GM18499 (cell line): Measurements from ENCODE around the gene TIMP4.

Experiments
- ATAC-seq: cut with Tn5 transposase; IDR thresholded peaks from one replicate; pipeline ENCODE4 v1.9.1; 2021; ENCODE audit warnings: moderate number of reproducible peaks; ENCODE audit not compliant: insufficient read depth, unreplicated experiment

The TIMP4 gene

DNA sequence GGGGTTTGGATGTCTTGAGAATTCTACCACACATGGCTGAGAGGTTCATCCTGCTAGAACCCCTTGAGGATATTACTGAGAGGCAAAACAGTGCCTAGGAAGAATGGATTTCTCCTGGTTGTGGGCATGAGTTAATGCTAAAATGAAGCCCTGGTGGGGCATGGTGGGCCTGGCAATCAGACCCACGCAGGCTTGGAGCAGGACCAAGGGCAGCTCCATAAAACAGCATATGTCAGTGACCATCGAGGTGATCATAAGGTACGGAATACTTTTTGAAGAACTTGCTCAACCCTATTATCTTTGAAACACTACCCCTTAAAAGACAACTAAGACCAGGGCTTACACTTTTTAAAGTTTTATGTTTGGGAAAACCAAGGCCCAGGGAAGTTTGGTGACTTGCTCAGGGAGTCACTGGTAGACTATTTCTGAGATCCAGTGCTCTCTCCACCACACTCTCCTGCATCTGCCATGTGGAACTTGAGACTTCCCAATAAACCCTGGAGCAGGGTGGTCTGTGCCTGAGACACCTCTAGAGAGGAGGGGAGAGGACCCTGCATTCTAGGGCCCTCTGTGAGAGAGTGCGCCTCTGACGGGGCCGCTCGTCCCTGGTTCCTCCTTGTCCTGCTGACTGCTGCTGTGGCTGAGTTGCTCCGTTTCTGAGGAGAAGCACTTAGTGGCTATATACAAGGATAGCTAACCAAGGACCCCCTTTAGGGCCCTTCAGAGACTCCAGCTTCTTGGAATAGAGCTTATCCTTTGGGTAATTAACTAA, 28.0 kb upstream of the TIMP4 start:
- ATAC-seq, result no peak

GRCh38 chr3:12186046-12186445, 27.3 kb upstream of the TIMP4 start:
- no peak for ATAC-seq

DNA sequence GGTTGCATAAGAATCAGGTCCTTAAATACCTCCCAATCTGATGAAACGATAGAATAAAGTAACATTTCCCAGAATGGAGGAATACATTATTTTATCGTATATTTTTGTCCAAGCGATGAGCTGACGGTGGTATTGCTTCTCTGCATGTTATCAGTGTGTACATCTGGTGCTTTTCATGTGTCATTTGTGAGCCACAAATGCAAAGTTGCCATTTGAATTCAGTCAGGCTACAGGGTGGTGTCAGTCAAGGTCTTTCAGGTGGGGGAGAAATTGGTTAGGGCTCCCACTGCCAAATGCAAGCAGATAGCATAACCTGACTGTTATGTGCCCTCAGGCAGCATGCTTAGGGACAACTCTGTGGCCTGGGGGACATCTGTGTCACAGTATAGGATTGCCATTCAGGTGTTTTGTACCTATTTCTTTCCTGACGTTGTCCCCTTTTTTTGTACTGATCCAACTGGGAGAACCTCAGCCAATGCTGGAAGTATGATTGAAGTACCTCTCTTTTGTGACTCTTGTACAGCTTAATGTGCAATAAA, 26.5 kb upstream of the TIMP4 start:
- no peak for ATAC-seq

DNA sequence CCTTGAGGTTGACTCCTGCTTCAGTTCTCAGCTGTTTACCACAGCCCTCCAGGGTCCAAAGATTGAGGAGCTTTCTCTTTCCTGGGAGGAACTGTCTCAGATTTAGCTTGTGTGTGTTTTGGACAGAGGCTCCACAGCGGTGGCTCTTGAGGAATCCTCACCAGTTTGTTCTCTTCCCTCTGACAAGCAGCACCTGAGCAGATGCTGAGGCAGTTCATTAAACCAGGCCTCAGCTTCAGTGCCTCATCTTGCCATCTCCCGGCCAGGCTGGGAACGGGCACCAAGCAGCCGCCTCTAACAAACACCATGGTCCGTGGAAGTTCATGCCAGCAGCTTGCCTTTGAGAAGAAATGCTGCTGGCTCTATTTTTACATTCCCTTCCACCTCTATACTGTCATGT, 25.8 kb upstream of the TIMP4 start:
- ATAC-seq, result no peak

DNA sequence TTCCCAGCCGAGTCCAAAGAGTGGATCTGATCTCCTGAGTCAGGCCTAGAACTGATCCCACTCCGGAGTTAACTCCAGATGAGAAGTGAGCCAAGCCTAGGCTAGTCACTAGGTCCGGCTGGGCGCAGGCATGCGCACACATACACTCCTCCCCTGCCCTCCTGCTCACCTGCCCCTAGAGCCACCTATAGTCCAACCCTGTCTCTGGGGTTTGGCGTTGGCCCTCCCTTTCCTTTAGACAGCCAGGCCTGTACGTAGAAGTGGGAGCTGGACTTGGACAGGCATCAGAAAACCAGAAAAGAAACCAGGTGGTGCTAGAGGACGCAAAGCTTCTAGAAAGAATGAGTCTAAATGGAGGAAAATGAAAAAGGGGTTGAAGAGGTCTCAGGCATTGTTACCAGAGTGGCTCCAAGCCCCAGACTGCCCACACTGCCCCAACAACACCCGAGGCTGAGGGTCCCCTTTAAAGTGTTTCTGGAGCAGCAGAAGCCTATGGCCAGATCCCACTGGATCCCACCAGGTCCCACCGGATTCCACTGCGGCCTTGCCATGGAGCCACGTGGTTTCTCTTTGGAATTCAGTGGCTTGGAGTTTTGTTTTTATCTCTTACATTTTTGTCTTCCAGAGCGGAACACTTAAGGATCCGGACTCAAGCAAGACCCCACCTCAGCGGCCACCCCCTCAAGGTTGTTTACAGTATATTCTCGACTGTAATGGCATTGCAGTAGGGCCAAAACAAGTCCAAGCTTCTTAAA, 24.2 kb upstream of the TIMP4 start:
- no peak for ATAC-seq

GRCh38 chr3:12181806-12182205, 23.1 kb upstream of the TIMP4 start:
- ATAC-seq, result no peak

GRCh38 chr3:12181301-12181700, 22.6 kb upstream of the TIMP4 start:
- no peak for ATAC-seq

DNA sequence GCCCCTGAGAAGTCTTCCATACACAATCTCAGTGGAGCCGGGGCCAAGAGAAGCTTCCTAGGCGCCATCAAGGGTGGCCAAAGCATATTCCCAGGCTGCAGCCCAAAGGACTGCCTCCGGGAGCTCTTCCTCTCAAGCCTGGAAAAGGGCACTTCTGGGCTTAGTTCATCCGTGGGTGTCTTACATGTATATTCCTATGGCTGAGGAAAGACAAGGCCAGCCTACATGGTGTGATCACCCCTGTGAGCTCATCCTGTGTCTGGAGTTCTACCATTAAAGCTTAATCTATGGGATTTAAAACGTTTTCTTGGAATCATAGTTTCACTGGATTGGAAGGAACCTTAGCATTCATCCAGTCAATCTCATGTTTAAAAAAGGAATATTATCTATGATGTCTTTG, 21.9 kb upstream of the TIMP4 start:
- no peak for ATAC-seq

- ATAC-seq, result no peak
Measured at GRCh38 chr3:12180218-12180617, 21.5 kb upstream of the TIMP4 start.

DNA sequence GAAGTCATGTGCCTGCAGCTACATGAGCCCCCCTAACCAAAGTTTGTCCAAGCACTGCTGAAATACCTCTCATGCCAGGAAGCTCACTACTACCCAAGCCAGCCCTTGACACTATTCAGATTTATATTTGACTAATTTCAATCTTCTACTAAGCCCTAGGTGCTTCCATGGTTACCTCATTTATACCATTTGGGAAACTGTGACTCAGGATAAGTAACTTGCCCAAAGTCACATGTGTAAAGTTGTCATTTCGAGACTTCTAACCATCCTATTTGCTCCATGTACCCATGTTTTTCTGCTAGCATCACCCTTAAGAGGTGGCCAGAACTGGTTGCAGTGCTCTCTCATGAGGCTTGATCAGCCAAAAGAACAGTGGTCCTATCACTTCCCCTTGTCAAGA, 20.7 kb upstream of the TIMP4 start:
- ATAC-seq, result no peak

DNA sequence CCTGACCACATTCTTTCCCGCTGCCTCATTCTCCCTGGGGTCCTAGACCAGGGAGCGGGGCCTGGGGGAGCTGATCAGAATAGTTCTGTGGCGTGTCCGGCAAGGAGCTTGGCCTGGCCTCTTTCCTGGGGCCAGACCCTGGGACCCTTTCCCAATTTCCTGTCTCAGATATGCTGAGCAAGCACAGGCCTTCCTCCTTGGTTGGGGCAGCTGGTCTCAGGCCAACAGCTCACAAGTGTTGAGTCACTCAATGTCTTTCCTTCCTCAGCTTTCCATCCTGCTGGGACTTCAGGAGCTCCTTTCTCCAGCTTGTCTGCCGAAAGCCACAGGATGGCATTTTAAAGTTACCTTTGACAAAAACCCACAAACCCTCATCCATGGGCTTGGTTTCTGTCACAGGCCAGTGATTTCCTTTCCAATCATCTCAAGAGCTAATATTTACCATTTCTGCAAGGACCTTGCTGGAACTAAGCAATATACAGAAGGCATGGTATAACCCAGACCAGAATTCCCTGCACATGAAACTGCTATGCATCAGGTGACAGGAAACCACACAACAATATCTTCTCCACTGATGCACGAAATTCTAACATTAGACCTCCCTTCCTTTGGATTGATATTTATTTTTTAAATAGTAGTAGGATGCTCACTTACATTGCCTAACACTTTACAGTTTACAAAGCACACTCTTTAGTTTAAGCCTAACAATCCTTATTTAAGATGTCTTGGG, 19.5 kb upstream of the TIMP4 start:
- ATAC-seq, result no peak

DNA sequence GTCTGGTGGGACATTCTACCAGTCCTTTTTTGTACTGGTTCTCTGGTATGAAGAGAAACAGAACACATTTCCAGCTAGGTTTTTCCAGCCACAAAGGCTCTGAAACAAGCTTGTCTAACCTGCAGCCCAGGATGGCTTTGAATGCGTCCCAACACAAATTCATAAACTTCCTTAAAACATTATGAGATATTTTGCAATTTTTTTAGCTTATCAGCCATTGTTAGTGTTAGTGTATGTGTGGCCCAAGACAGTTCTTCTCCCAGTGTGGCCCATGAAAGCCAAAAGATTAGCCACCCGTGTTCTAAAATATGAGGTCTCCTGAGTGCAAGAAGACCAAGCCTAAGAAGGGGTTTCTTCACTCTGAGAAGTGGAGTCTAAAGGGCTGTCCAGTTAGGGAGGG, 18.4 kb upstream of the TIMP4 start:
- no peak for ATAC-seq

- ATAC-seq, result no peak
Measured at GRCh38 chr3:12175844-12176453, 17.2 kb upstream of the TIMP4 start.

DNA sequence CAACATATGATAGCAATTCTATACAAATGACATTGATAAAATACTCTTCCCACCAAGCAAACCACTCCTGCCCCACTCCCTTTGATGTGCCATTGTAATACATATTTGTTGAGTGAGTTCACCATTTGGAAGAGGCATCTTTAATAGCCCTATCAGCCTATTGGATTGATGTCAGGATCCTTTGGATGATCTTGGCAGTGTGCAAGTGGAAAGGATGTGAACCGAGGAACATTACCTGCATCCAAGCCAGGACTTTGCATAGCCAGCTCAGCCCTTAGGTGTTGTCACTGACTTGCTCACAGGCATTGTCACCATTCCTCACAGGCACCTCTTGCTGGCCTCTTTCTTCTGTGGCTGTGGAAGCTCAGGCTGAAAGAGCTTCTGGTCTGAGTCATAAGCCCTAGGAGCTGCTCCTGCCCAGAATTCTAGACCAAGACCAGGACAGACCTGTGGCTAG, 16.5 kb upstream of the TIMP4 start:
- ATAC-seq, result no peak

DNA sequence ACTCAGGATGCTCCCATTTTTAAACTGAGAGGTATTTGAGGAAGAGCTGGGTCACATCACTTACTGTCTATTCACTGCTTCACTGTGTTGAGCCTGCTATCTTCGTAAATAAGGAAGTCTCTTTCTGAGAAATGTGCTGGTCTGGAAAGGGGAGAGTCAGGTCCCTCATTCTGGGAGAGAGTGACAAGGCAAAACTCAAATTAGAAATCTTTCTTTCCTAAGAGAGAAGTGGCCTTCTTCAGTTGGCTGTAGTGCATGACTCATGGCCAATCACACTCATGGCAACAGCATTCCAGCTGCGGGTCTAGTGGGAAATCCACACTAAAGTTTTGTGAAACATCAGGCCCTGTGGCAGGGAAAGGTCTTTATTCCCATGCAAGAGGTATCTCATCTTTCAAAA, 11.5 kb upstream of the TIMP4 start:
- no peak for ATAC-seq

DNA sequence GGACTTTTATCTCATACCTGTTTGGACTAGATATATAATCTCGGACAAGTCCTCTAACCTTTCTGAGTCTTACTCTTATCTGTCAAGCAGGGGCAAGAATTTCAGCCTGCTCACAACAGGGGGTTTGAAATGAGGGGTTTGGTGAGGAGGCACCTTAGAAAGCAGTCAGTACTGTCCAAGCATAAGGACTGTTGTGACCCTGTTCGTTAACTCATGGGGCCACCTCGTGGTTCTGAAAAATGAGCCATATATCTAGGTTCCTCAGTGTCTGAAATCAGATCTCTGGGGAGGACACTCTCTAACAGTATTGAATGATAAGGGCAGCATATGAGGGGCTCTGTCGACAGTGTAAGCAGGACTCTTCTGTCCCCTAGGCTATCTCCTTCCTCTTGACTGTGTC, 7.2 kb upstream of the TIMP4 start:
- ATAC-seq, result no peak

- no peak for ATAC-seq
Measured at GRCh38 chr3:12159227-12159601, 502 bp upstream of the TIMP4 start.

DNA sequence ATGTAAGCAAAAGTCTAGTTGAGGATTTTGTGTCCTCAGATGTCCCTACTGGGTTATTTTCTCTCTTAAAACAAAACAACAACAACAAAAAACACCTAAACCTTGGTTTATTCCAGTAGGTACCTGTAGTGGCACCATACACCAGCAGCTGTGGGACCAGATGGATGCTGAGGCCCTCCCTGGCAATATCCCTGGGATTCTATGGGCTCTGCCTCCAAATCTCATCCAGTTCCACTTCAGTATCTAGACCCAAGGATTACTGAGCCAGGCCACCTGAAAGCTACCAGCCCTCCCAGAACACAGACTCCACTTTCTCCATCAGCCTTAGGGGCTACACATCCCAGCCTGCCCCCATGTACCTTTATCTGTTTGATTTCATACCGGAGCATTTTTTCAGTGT, 1.7 kb downstream of the TIMP4 start:
- ATAC-seq, result no peak

- no peak for ATAC-seq
Measured at GRCh38 chr3:12155828-12156227, 2.9 kb downstream of the TIMP4 start.

GRCh38 chr3:12155264-12155663, 3.4 kb downstream of the TIMP4 start:
- no peak for ATAC-seq

DNA sequence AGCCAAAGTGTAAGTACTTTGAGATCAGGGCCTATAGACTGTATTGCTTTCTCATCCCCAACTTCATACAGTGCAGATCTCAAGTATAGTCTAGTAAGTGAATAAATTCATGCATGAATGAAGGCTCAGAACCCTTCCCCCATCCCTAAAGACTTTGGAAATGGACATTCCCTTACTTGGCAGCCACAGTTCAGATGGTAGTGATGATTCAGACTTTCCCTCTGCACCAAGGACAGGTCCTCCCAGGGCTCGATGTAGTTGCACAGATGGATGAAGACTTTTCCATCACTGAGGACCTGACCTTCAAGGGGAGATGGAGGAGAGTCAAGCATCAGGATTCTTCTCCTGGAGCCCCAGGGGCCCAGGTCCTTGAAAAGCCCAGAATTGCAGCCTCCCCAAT, 4.6 kb downstream of the TIMP4 start:
- no peak for ATAC-seq
